GM12864 (cell line): Measurements from ENCODE around the gene QRICH2.

Experiments
- DNase-seq: peaks from one replicate; pipeline ENCODE4 v3.0.0-alpha.2; 2011; ENCODE audit warnings: low read depth
- H3K4me3 ChIP-seq: 2 replicates; pipeline ENCODE4 v1.5.1; 2011; ENCODE audit warnings: mild to moderate bottlenecking, low read depth, low read length, control low read depth
- CTCF ChIP-seq: IDR thresholded peaks from 2 replicates; pipeline ENCODE4 v1.5.1; 2011; ENCODE audit warnings: low read depth, mild to moderate bottlenecking, moderate library complexity, low read length, control low read depth, inconsistent platforms; ENCODE audit errors: missing control alignments

The QRICH2 gene

GRCh38 chr17:76243826-76244679, 64.0 kb downstream of the QRICH2 start:
- no peak overlapping the region for H3K4me3 ChIP-seq
- DNase-seq = no peak
- no peak for TF ChIP-seq CTCF

GRCh38 chr17:76241691-76242255, 66.3 kb downstream of the QRICH2 start:
- H3K4me3 ChIP-seq = no peak overlapping the region
- no peak for TF ChIP-seq CTCF
- DNase-seq = no peak

- no peak for TF ChIP-seq CTCF
- no peak for DNase-seq
- H3K4me3 ChIP-seq = peak overlapping the region; percentile 54
These were observed 66.9 kb downstream of the QRICH2 start for GRCh38 chr17:76241204-76241538.

- TF ChIP-seq CTCF = no peak
- peak within 1 kb of the TSS; percentile 54 for H3K4me3 ChIP-seq
- no peak for DNase-seq
These were observed 67.4 kb downstream of the QRICH2 start, which contains the start of gene RNF157 for GRCh38 chr17:76240461-76241203. RNF157 (minus strand) TSS chr17:76240493; CDS start chr17:76240240, 253 bp downstream.

- peak overlapping the region; percentile 54 for H3K4me3 ChIP-seq
- no peak for TF ChIP-seq CTCF
- DNase-seq = no peak
These were observed 68.4 kb downstream of the QRICH2 start for GRCh38 chr17:76239538-76240274.

GRCh38 chr17:76238847-76239537, 69.1 kb downstream of the QRICH2 start:
- TF ChIP-seq CTCF = no peak
- H3K4me3 ChIP-seq = no peak overlapping the region; the same call in 1 of the 2 replicates
- DNase-seq = no peak
